Measurements from ENCODE around the gene GK2. TPM values are rescaled to one million over a fixed set of nuclear protein-coding genes. Genes with fewer than 3 reads are reported as not detected.

GK2 gene
- total and polyA plus RNA-seq, 2 of the 4 experiments (the other 2 are of a cell fraction), result not detected

DNA sequence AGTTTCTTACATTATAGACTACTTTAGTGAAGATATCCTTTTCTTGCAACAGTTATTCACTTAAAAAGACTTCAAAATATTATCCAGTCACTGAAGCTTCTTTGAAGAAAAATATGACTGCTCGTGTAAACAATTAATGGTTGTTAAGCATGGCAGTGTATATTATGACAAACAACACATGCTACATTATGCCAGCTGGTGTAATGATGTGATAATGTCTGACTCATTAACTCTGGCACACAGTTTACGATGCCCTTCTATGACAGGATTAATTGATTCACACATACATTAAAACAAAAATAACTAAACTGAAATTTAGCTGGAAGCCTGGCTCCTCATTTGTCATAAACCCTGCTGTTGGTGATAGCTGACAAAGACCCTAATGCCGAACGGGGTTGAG is 22.4 kb downstream of the GK2 start:
- WGBS, 2 experiments (ENCODE audit: extremely low coverage in 2 of 2, insufficient read length in 1 of 2), result no CpG with 5 or more reads among the region's 4 CpGs
- no peaks in the 10 kb centered on the region for H4K20me1 ChIP-seq (ENCODE audit: insufficient read depth, low read length)
- intact Hi-C loops (cut with micrococcal nuclease), result no loop called here

More for the DNA sequence above, 22.4 kb downstream of the GK2 start:
- TF ChIP-seq MAZ (IDR thresholded peaks at IDR 0.05; ENCODE audit: borderline replicate concordance, low read depth, low read length) (no peak), MAFK (IDR thresholded peaks at IDR 0.05; ENCODE audit: low read depth, low read length) (no peak), RCOR1 (IDR thresholded peaks at IDR 0.05; ENCODE audit: insufficient replicate concordance, low read length) (no peak), CHD1 (IDR thresholded peaks at IDR 0.05; ENCODE audit: low read depth, low read length) (no peak), RFX5 (IDR thresholded peaks at IDR 0.05; ENCODE audit: low read depth, low read length) (no peak), NFE2L2 (IDR thresholded peaks at IDR 0.05; ENCODE audit: low read depth, low read length) (no peak), FOS (IDR thresholded peaks at IDR 0.05; ENCODE audit: low read depth, low read length) (no peak), SMC3 (IDR thresholded peaks at IDR 0.05; ENCODE audit: low read depth, low read length) (no peak), RAD21 (IDR thresholded peaks at IDR 0.05; ENCODE audit: low read length) (no peak), BHLHE40 (IDR thresholded peaks at IDR 0.05; ENCODE audit: low read depth, low read length) (no peak), CEBPB (IDR thresholded peaks at IDR 0.05; ENCODE audit: low read depth, low read length) (no peak)
- TF ChIP-seq, protein P1, sequence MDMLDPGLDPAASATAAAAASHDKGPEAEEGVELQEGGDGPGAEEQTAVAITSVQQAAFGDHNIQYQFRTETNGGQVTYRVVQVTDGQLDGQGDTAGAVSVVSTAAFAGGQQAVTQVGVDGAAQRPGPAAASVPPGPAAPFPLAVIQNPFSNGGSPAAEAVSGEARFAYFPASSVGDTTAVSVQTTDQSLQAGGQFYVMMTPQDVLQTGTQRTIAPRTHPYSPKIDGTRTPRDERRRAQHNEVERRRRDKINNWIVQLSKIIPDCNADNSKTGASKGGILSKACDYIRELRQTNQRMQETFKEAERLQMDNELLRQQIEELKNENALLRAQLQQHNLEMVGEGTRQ (IDR thresholded peaks at IDR 0.05; ENCODE audit: low read depth, low read length), result no peak
- TF ChIP-seq, protein P2, sequence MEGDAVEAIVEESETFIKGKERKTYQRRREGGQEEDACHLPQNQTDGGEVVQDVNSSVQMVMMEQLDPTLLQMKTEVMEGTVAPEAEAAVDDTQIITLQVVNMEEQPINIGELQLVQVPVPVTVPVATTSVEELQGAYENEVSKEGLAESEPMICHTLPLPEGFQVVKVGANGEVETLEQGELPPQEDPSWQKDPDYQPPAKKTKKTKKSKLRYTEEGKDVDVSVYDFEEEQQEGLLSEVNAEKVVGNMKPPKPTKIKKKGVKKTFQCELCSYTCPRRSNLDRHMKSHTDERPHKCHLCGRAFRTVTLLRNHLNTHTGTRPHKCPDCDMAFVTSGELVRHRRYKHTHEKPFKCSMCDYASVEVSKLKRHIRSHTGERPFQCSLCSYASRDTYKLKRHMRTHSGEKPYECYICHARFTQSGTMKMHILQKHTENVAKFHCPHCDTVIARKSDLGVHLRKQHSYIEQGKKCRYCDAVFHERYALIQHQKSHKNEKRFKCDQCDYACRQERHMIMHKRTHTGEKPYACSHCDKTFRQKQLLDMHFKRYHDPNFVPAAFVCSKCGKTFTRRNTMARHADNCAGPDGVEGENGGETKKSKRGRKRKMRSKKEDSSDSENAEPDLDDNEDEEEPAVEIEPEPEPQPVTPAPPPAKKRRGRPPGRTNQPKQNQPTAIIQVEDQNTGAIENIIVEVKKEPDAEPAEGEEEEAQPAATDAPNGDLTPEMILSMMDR (conservative IDR thresholded peaks at IDR 0.05; ENCODE audit: low read depth, low read length), result no peak
- Histone ChIP-seq H3K9me1 (ENCODE audit: insufficient read depth, low read length) (no peaks in the 10 kb centered on the region), H2AFZ (replicated peaks; ENCODE audit: low read length, poor library complexity) (no peak overlapping the region), H3K79me1 (ENCODE audit: low read depth in 1 of 2, low read length in 2 of 2) (no peaks in the 10 kb centered on the region), H2BK20ac (ENCODE audit: low read depth, low read length) (no peak overlapping the region), H4K91ac (ENCODE audit: insufficient read depth, low read depth, low read length) (no peak overlapping the region), H2BK120ac (ENCODE audit: low read depth, low read length) (no peak overlapping the region), H3K23ac (ENCODE audit: low read depth, low read length) (no peak overlapping the region), H3K4me2 (ENCODE audit: low read depth, low read length) (no peak overlapping the region), H2BK5ac (ENCODE audit: low read depth, low read length, poor library complexity, severe bottlenecking) (no peak overlapping the region), H4K5ac (ENCODE audit: low read depth, low read length) (no peak overlapping the region), H2BK15ac (ENCODE audit: low read depth, low read length) (no peak overlapping the region), H3K14ac (replicated peaks; ENCODE audit: low read depth, low read length) (no peak overlapping the region), H3K27ac (ENCODE audit: insufficient read depth, low read length) (no peak overlapping the region), H4K8ac (ENCODE audit: low read depth in 2 of 2, low read length in 2 of 2) (no peak overlapping the region), H2AK5ac (ENCODE audit: low read depth, low read length) (no peak overlapping the region), H3K9me3 (ENCODE audit: control insufficient read depth, insufficient read depth, low read length) (no peaks in the 10 kb centered on the region), H3K4me1 (ENCODE audit: control insufficient read depth, insufficient read depth, low read length) (no peaks in the 10 kb centered on the region), H3K9ac (ENCODE audit: low read depth, low read length) (no peak overlapping the region), H2AK9ac (replicated peaks; ENCODE audit: low read depth, low read length, poor library complexity) (no peak overlapping the region), H3K4ac (ENCODE audit: low read depth, low read length) (no peak overlapping the region), H3K27me3 (ENCODE audit: control insufficient read depth, insufficient read depth, low read length) (no peaks in the 10 kb centered on the region), H3K56ac (ENCODE audit: extremely low read depth, insufficient read depth, low read length) (no peak overlapping the region), H3K4me3 (ENCODE audit: insufficient read depth, low read depth, low read length) (no peak overlapping the region), H3K36me3 (ENCODE audit: control insufficient read depth, insufficient read depth, low read length) (no peaks in the 10 kb centered on the region), H3K18ac (ENCODE audit: low read depth, low read length) (no peak overlapping the region)
- ATAC-seq (ENCODE audit: low read depth) (no peak), DNase-seq (no peak)
- BruUV-seq (replicated peaks), result no TSS peak
- in situ Hi-C loops (cut with MboI; ENCODE audit: low sequenced_read_pairs), result no loop called here
- dilution Hi-C loops (cut with HindIII; ENCODE audit: low sequenced_read_pairs, unreplicated experiment), result no loop called here
- ChIA-PET POLR2A (ENCODE audit: unreplicated experiment) (no interaction called here), CTCF (no interaction called here)
